22Rv1 (cell line): ENCODE measurements around the gene CYB561D2.

Source experiments
- ZFX ChIP-seq: fragments of 450-650 bp; IDR thresholded peaks from 2 replicates; pipeline ENCODE4 v1.6.1; 2017; ENCODE audit warnings: antibody characterized with exemption, borderline replicate concordance
- TF ChIP-seq, protein P1 (sequence below): fragments of 450-650 bp; IDR thresholded peaks from 2 replicates; pipeline ENCODE4 v1.5.1; 2017; ENCODE audit warnings: mild to moderate bottlenecking

DNA sequence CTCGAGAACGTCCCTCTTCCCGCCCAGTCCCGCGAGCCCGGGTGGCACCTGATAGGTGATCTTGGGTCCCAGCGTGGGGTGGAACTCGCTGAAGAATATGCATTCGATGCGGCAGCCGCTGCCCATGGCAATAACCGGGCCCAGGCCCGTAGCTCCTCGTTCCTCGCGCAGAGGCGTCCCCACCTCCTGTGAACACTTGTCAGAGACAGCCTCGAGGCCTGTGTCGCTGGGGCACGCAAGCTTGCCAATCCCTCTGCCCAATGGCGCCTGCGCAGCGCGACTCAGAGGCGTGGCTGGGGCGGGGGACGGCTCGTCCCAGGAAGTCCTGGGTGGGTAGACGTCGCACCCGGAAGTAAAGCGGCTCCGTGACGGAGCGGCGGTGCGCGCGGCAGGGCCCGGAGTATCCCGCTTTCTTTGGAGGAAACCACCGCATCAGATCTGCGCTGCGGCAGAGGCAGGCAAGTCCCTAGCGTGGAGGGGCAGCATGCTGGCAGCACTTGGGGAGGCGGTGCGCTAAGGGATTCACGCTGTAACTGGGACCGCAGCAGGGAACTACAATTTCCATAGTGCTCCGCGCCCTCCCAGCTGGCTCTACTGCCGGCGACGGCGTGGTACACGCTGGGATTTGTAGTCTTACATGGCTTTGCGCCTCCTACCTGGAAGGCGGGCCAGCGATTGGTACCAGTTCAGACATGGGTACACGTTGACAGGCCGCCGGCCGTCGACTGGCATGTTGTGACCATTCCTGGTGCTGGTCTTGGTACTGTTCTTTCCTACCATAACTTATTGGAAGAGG, at the start of gene CYB561D2, which contains the start of gene NPRL2:
- TF ChIP-seq, protein P1, sequence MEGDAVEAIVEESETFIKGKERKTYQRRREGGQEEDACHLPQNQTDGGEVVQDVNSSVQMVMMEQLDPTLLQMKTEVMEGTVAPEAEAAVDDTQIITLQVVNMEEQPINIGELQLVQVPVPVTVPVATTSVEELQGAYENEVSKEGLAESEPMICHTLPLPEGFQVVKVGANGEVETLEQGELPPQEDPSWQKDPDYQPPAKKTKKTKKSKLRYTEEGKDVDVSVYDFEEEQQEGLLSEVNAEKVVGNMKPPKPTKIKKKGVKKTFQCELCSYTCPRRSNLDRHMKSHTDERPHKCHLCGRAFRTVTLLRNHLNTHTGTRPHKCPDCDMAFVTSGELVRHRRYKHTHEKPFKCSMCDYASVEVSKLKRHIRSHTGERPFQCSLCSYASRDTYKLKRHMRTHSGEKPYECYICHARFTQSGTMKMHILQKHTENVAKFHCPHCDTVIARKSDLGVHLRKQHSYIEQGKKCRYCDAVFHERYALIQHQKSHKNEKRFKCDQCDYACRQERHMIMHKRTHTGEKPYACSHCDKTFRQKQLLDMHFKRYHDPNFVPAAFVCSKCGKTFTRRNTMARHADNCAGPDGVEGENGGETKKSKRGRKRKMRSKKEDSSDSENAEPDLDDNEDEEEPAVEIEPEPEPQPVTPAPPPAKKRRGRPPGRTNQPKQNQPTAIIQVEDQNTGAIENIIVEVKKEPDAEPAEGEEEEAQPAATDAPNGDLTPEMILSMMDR, result no peak
- TF ChIP-seq ZFX, result no peak
